Neural crest cell (in vitro differentiated cells): ENCODE results near the gene SPTB. TPM values are rescaled to one million over a fixed set of nuclear protein-coding genes. Genes with fewer than 3 reads are reported as not detected.
"Not testable (repeated sequence)": the region's sequence is repeated elsewhere in the genome, so short reads cannot be mapped to it uniquely, and the experiment has no call there.

Experiments used
- DNase-seq: peaks from one replicate; pipeline ENCODE4 v3.0.0; 2021; ENCODE audit warnings: low read depth, mixed read lengths, low spot score
- H3K27ac Mint-ChIP-seq: one replicate; pipeline ENCODE4 v1.8.0; 2021; ENCODE audit warnings: mild to moderate bottlenecking, mixed read lengths; ENCODE audit not compliant: unreplicated experiment
- H3K27me3 Mint-ChIP-seq: 2 replicates; pipeline ENCODE4 v1.8.0; 2021; ENCODE audit warnings: low read depth, mild to moderate bottlenecking, mixed read lengths
- H3K36me3 Mint-ChIP-seq: 2 replicates; pipeline ENCODE4 v1.8.0; 2021; ENCODE audit warnings: low read depth, mild to moderate bottlenecking, mixed read lengths
- H3K4me1 Mint-ChIP-seq: 2 replicates; pipeline ENCODE4 v1.8.0; 2021; ENCODE audit warnings: mixed read lengths
- H3K4me3 Mint-ChIP-seq: one replicate; pipeline ENCODE4 v1.8.0; 2021; ENCODE audit warnings: mild to moderate bottlenecking, mixed read lengths
- H3K9me3 Mint-ChIP-seq: 2 replicates; pipeline ENCODE4 v1.8.0; 2021; ENCODE audit warnings: mixed read lengths
- CTCF ChIP-seq: fragments of 200-600 bp; sonication (generic); conservative IDR thresholded peaks from 2 replicates; pipeline ENCODE4 v1.5.0; 2021; ENCODE audit warnings: antibody characterized with exemption, mild to moderate bottlenecking
- total RNA-seq: library from RNA; stranded (reverse); gene quantifications from 2 replicates; pipeline ENCODE4 v1.2.1, GENCODE V29; 2021

The SPTB gene
- total RNA-seq, 1 donor from 2014 or later = 0.16 TPM

- H3K36me3 Mint-ChIP-seq = no peaks in the 10 kb centered on the region
- DNase-seq = no peak
- no peaks in the 10 kb centered on the region for H3K9me3 Mint-ChIP-seq
- H3K4me3 Mint-ChIP-seq = peak overlapping the region; percentile 84
- no peak for TF ChIP-seq CTCF
- H3K27ac Mint-ChIP-seq = peak overlapping the region; percentile 36
- peaks cover 30% of the 10 kb centered on the region for H3K27me3 Mint-ChIP-seq
- H3K4me1 Mint-ChIP-seq = peaks cover 24% of the 10 kb centered on the region
Measured at GRCh38 chr14:64915029-64915424, 35.3 kb upstream of the SPTB start.

DNA sequence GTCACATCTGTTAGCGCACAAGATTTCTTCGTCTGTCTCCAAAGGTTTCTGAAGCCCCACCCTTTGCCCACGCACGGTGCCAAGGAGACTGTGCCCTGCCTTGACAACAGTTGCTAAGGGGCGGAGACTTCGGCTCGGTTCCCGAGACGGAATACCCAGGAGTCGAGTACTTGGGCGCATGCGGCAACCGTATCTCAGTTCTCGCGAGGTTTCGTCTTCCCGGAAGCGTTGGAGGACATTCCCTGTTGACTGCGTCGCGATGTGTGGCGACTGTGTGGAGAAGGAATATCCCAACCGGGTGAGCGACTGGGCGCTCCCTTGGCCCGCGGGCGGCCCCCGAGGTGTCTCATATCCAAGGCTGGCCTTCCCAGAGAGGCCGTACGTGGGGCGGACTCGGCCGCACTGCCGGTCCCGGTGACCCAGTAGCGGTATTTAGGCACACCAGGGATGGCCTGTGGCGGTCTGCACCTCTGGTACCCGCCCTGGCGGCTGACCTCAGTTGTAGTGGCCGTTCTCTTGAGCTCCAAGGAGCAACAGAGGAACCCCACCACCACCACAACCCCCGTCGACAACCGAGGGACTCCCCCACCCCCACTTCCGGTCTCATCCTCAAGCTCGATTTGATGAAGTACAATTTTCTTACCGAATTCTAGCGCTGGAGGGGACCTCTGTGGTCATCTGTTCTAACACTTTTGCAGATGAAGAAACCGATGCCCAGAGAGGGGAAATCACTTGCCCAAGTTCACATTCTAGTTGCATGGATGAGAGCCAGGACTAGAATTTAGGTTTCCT, 34.7 kb upstream of the SPTB start, which contains the start of gene CHURC1:
CHURC1 (plus strand) TSS at position 219 of the 792 bp plus-strand sequence; CDS start at position 260, 41 bp downstream.
- Mint-ChIP-seq H3K27me3 (peaks cover 35% of the 10 kb centered on the region), H3K9me3 (no peaks in the 10 kb centered on the region), H3K4me3 (peak within 1 kb of the TSS; percentile 84), H3K4me1 (peaks cover 24% of the 10 kb centered on the region), H3K36me3 (no peaks in the 10 kb centered on the region), H3K27ac (peak within 1 kb of the TSS; percentile 36)
- no peak for TF ChIP-seq CTCF
- peak; percentile 95 for DNase-seq

- H3K27ac Mint-ChIP-seq, H3K36me3 Mint-ChIP-seq: not testable (repeated sequence)
- peak overlapping the region; percentile 84 for H3K4me3 Mint-ChIP-seq
Measured at GRCh38 chr14:64913477-64913876, 33.8 kb upstream of the SPTB start.

GRCh38 chr14:64912261-64912660, 32.6 kb upstream of the SPTB start:
- no peaks in the 10 kb centered on the region for H3K9me3 Mint-ChIP-seq

More at GRCh38 chr14:64913477-64913876, 33.8 kb upstream of the SPTB start:
- peaks cover 44% of the 10 kb centered on the region for H3K27me3 Mint-ChIP-seq
- H3K4me1 Mint-ChIP-seq = peaks cover 24% of the 10 kb centered on the region
- not testable (repeated sequence) for H3K9me3 Mint-ChIP-seq, DNase-seq

GRCh38 chr14:64910847-64911495, 31.3 kb upstream of the SPTB start:
- Mint-ChIP-seq H3K27me3 (peaks cover 50% of the 10 kb centered on the region), H3K9me3 (no peaks in the 10 kb centered on the region), H3K4me3 (no peak overlapping the region), H3K4me1 (peaks cover 20% of the 10 kb centered on the region), H3K27ac (no peak overlapping the region), H3K36me3 (no peaks in the 10 kb centered on the region)
- peak; percentile 74 for TF ChIP-seq CTCF
- no peak for DNase-seq

More at GRCh38 chr14:64912261-64912660, 32.6 kb upstream of the SPTB start:
- peaks cover 45% of the 10 kb centered on the region for H3K27me3 Mint-ChIP-seq
- H3K4me3 Mint-ChIP-seq = no peak overlapping the region
- no peaks in the 10 kb centered on the region for H3K36me3 Mint-ChIP-seq
- H3K27ac Mint-ChIP-seq = no peak overlapping the region
- no peak for DNase-seq
- no peak for TF ChIP-seq CTCF
- H3K4me1 Mint-ChIP-seq = peaks cover 24% of the 10 kb centered on the region

DNA sequence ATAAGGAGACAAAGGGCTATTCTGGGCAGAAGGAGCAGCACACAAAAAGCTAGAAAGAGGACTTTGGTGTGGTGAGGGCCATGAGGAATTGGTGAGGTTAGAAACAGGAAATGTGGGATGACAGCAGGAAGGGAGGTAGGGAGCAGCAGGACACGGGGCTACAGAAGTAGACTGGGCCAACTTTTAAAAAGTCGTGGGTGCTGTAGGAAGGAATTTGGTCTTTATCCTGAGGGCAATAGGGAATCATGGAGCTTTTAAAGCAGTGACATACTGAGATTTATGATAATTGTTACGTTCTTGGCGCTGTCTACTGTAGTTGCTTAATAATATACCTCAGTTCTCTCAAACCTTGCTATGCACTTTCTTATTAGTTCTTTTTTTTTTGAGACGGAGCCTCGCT, 26.3 kb upstream of the SPTB start:
- no peaks in the 10 kb centered on the region for H3K4me1 Mint-ChIP-seq
- DNase-seq = no peak
- H3K27ac Mint-ChIP-seq = no peak overlapping the region
- H3K36me3 Mint-ChIP-seq = no peaks in the 10 kb centered on the region
- no peak for TF ChIP-seq CTCF
- H3K4me3 Mint-ChIP-seq = no peak overlapping the region
- H3K27me3 Mint-ChIP-seq = peaks cover 38% of the 10 kb centered on the region
- H3K9me3 Mint-ChIP-seq = no peaks in the 10 kb centered on the region
